Thymus (tissue), 11 donors: ENCODE measurements around the gene CUX1. TPM values are rescaled to one million over a fixed set of nuclear protein-coding genes. Genes with fewer than 3 reads are reported as not detected.
A peak's percentile ranks its signal among the peaks of the same experiment; 100 is the strongest.

ENCODE experiments used
- DNase-seq, 9 donors: peaks; one replicate each; pipeline ENCODE4 v3.0.0-alpha.2; 2013; ENCODE audit warnings: low spot score in 9 of 9, low read depth in 6 of 9, missing footprints in 1 of 9
- H3K27ac ChIP-seq, 2 donors: one replicate each; pipeline ENCODE4 v1.5.1; 2013; ENCODE audit warnings: control low read depth in 1 of 2, low read depth in 1 of 2, low read length in 1 of 2, mild to moderate bottlenecking in 1 of 2, moderate library complexity in 1 of 2
- H3K27me3 ChIP-seq, 2 donors: one replicate each; pipeline ENCODE4 v1.5.1; 2013; ENCODE audit warnings: low read length in 1 of 2; ENCODE audit not compliant: control insufficient read depth in 2 of 2, insufficient read depth in 1 of 2
- H3K36me3 ChIP-seq, 2 donors: one replicate each; pipeline ENCODE4 v1.5.1; 2013; ENCODE audit warnings: low read length in 1 of 2, mild to moderate bottlenecking in 1 of 2, moderate library complexity in 1 of 2; ENCODE audit not compliant: control insufficient read depth in 2 of 2, insufficient read depth in 2 of 2
- H3K4me1 ChIP-seq, 2 donors: one replicate each; pipeline ENCODE4 v1.5.1; 2013; ENCODE audit warnings: low read length in 2 of 2; ENCODE audit not compliant: control insufficient read depth in 2 of 2, insufficient read depth in 2 of 2
- H3K4me3 ChIP-seq, 2 donors: one replicate each; pipeline ENCODE4 v1.5.1; 2013; ENCODE audit warnings: low read length in 2 of 2, control low read depth in 1 of 2, mild to moderate bottlenecking in 1 of 2
- H3K9me3 ChIP-seq, 2 donors: one replicate each; pipeline ENCODE4 v1.5.1; 2013; ENCODE audit warnings: low read length in 1 of 2, mild to moderate bottlenecking in 1 of 2; ENCODE audit not compliant: control insufficient read depth in 2 of 2, insufficient read depth in 1 of 2
- WGBS: extraction: QIAGEN DNeasy Blood & Tissue Kit; methylation state at CpG from one replicate; pipeline ENCODE4 v1.1.7; 2013; 5-methylcytosine and 5-hydroxymethylcytosine counted together
- polyA plus RNA-seq: library from polyadenylated mRNA; stranded (reverse); fragments of 200-250 nt; gene quantifications from one replicate; pipeline ENCODE4 v1.2.3, GENCODE V29; 2013
- total RNA-seq: library from RNA; stranded (reverse); fragments of 120-200 nt; gene quantifications from one replicate; pipeline ENCODE4 v1.2.4, GENCODE V29; 2013
- donor health status: healthy.

CUX1 gene
- total and polyA plus RNA-seq, 2 donors: 27.8 to 35.0 TPM

DNA sequence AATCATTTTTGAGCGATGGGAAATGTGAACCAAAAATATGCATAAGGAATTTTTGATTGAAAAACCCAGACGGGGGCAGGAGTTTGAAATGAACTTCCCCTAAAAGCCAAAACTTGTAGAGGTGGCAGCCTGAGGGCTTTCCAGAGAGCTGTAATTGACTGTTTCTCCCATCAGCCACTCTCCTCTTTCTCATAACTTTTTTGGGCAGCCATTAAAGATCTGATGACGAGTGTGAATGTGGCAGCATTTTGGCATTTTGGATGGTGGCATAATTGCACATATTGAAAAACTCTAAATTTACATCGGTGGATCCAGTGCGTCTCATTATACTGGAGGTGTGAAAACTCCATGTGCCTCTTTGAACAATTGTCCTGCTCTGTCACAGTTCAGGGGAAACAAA lies 159.0 kb downstream of the CUX1 start:
- peaks cover 5 to 16% of the 10 kb centered on the region in 2 donors for H3K36me3 ChIP-seq
- no peak overlapping the region for H3K27ac ChIP-seq
- DNase-seq: no peak
- peaks cover 0 to 5% of the 10 kb centered on the region in 2 donors for H3K4me1 ChIP-seq
- 93% methylated on average over 5 of the region's 5 CpGs for WGBS
- H3K4me3 ChIP-seq: no peak overlapping the region
- no peaks in the 10 kb centered on the region for H3K27me3 ChIP-seq
- H3K9me3 ChIP-seq: no peaks in the 10 kb centered on the region

GRCh38 chr7:101977249-101977648 lies 159.8 kb downstream of the CUX1 start:
- Histone ChIP-seq H3K36me3 (peaks cover 5 to 16% of the 10 kb centered on the region in 2 donors), H3K4me1 (peaks cover 3 to 13% of the 10 kb centered on the region in 2 donors), H3K27me3 (no peaks in the 10 kb centered on the region), H3K4me3 (no peak overlapping the region), H3K9me3 (no peaks in the 10 kb centered on the region), H3K27ac (no peak overlapping the region)
- no peak for DNase-seq
- WGBS: 83% methylated on average over 4 of the region's 4 CpGs

GRCh38 chr7:101978683-101979082 lies 161.3 kb downstream of the CUX1 start:
- no peak for DNase-seq
- 98% methylated on average over 10 of the region's 10 CpGs for WGBS
- peaks cover 3 to 16% of the 10 kb centered on the region in 2 donors for H3K4me1 ChIP-seq

DNA sequence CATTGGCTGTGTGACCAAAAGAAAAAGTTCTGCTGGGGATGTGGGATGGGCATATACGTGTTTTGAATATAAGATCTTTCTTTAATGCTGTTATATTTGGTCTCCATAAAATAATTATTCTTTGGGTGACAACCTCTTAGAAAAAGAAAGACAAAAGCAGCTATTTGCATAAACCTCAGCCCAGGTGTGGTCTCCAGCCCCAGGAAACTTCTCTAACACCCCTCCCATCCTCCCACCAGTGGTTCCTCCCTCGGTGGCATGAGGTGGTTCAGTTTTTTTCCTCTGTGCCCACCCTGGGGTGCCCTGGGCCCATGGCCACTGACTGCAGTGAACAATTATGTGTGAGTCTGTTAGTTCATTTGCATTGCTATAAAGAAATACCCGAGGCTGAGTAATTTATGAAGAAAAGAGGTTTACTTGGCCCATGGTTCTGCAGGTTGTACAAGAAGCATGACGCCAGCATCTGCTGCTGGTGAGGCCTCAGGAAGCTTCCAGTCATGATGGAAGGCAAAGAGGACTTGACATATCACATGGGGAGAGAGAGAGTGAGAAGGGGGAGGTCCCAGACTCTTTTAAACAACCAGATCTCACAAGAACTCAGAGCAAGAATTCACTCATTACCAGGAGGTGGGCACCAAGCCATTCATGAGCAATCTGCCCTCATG lies 165.9 kb downstream of the CUX1 start:
- H3K27ac ChIP-seq: no peak overlapping the region
- H3K27me3 ChIP-seq: no peaks in the 10 kb centered on the region
- peaks cover 2 to 13% of the 10 kb centered on the region in 2 donors for H3K36me3 ChIP-seq
- DNase-seq: no peak
- WGBS: 79% methylated on average over 4 of the region's 4 CpGs
- H3K4me1 ChIP-seq: peaks cover 31 to 57% of the 10 kb centered on the region in 2 donors
- H3K9me3 ChIP-seq: peaks cover 0 to 9% of the 10 kb centered on the region in 2 donors
- no peak overlapping the region for H3K4me3 ChIP-seq

More at GRCh38 chr7:101978683-101979082, 161.3 kb downstream of the CUX1 start:
- Histone ChIP-seq H3K27ac (no peak overlapping the region), H3K4me3 (no peak overlapping the region), H3K36me3 (peaks cover 5 to 15% of the 10 kb centered on the region in 2 donors), H3K27me3 (no peaks in the 10 kb centered on the region), H3K9me3 (peaks cover 0 to 9% of the 10 kb centered on the region in 2 donors)

DNA sequence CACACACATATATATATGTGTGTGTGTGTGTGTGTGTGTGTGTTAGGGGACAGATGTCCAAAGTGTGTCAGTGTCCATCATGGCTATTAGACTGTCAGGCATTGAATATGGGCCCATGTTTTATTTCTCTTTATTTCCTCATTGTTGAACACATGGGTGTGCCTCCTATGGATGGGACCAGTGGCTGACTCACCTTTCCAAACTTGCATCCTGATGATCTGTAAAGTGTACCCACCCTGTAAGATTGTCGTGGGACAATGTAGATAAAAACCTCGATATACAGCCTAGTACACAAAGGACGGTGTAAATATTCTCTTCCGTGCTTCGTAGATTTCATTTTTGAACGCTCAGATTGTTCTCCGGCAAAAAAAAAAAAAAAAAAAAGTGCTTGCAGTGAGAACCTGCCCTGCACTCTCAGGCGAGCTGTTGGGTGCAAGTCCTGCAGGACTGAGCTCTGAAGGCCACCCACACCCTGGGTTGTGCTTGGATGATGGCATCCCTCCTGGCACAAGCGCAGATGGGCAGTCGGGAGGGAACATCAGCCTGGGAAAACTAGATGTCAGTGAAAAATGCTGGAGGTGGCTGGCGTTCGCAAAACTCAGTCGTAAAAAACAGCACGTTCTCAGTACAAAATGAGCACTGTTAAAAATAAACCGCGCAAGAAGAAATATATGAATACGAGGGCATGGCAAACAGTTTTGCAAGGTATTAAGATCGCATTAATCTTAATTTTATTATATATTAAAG lies 166.9 kb downstream of the CUX1 start:
- Histone ChIP-seq H3K4me1 (peaks cover 40 to 67% of the 10 kb centered on the region in 2 donors), H3K36me3 (peaks cover 0 to 16% of the 10 kb centered on the region in 2 donors), H3K27me3 (no peaks in the 10 kb centered on the region), H3K9me3 (peaks cover 0 to 9% of the 10 kb centered on the region in 2 donors), H3K4me3 (no peak overlapping the region), H3K27ac (peak overlapping the region; percentile 18 to 82)
- WGBS: 98% methylated on average over 18 of the region's 18 CpGs
- DNase-seq: no peak

GRCh38 chr7:101985057-101985902 lies 167.9 kb downstream of the CUX1 start:
- WGBS: 36% methylated on average over 14 of the region's 14 CpGs
- peaks cover 0 to 9% of the 10 kb centered on the region in 2 donors for H3K9me3 ChIP-seq
- no peak overlapping the region for H3K4me3 ChIP-seq
- no peaks in the 10 kb centered on the region for H3K27me3 ChIP-seq
- H3K36me3 ChIP-seq: peaks cover 0 to 20% of the 10 kb centered on the region in 2 donors
- H3K4me1 ChIP-seq: peaks cover 49 to 77% of the 10 kb centered on the region in 2 donors
- peak in 2 of 9 donors; percentile 47 to 63 for DNase-seq
- H3K27ac ChIP-seq: peak overlapping the region; percentile 19 to 82

GRCh38 chr7:101985903-101986734 lies 168.7 kb downstream of the CUX1 start:
- Histone ChIP-seq H3K27me3 (no peaks in the 10 kb centered on the region), H3K36me3 (peaks cover 0 to 14% of the 10 kb centered on the region in 2 donors), H3K9me3 (peaks cover 0 to 9% of the 10 kb centered on the region in 2 donors), H3K27ac (peak overlapping the region in 1 of 2 donors; percentile 82), H3K4me1 (peaks cover 57 to 83% of the 10 kb centered on the region in 2 donors), H3K4me3 (no peak overlapping the region)
- no peak for DNase-seq
- 79% methylated on average over 16 of the region's 16 CpGs for WGBS

DNA sequence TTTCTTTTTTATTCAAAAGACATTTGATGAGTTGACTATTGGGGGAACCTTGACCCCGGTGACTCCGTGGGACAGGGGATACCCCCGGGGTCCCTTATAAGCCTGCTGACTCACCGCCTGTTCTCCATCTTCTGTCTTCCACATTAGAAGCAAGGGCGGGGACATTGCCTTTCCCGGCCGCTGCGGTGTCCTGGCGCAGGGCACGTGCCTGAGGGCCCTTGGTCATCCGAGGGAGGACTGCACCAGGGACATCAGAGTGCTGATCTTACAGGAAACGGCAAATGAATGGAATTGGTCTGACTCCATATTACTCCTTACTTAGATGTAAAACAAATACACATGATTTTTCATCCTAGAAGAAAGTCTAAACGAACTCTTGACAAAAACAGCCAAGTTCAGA lies 170.1 kb downstream of the CUX1 start:
- WGBS: 97% methylated on average over 13 of the region's 13 CpGs
- DNase-seq: no peak
- no peak overlapping the region for H3K4me3 ChIP-seq
- H3K36me3 ChIP-seq: peaks cover 0 to 14% of the 10 kb centered on the region in 2 donors
- H3K4me1 ChIP-seq: peaks cover 66 to 84% of the 10 kb centered on the region in 2 donors
- peaks cover 0 to 9% of the 10 kb centered on the region in 2 donors for H3K9me3 ChIP-seq
- H3K27ac ChIP-seq: peak overlapping the region; percentile 42 to 82
- no peaks in the 10 kb centered on the region for H3K27me3 ChIP-seq
